Hematopoietic multipotent progenitor cell treated with erythropoietin and hydrocortisone succinate and interleukin-3 and kit ligand, for 17 days (in vitro differentiated cells): ENCODE results near the gene RAB11FIP4.

Experiments used
- DNase-seq: peaks from one replicate; pipeline ENCODE4 v3.0.0-alpha.2; 2015; ENCODE audit warnings: low spot score

RAB11FIP4 gene

GRCh38 chr17:31412511-31412910 is 21.0 kb downstream of the RAB11FIP4 start:
- no peak for DNase-seq

GRCh38 chr17:31413081-31413799 is 21.8 kb downstream of the RAB11FIP4 start:
- DNase-seq = no peak

- DNase-seq = no peak
Observed at GRCh38 chr17:31413874-31414549, 22.5 kb downstream of the RAB11FIP4 start.

GRCh38 chr17:31414550-31414918 is 23.1 kb downstream of the RAB11FIP4 start:
- no peak for DNase-seq

GRCh38 chr17:31415004-31415454 is 23.6 kb downstream of the RAB11FIP4 start:
- DNase-seq = no peak

- no peak for DNase-seq
Observed at GRCh38 chr17:31415640-31416502, 24.4 kb downstream of the RAB11FIP4 start.

- no peak for DNase-seq
Observed at GRCh38 chr17:31416503-31416923, 25.0 kb downstream of the RAB11FIP4 start.

GRCh38 chr17:31417051-31417792 is 25.7 kb downstream of the RAB11FIP4 start:
- no peak for DNase-seq

GRCh38 chr17:31418773-31419350 is 27.4 kb downstream of the RAB11FIP4 start:
- no peak for DNase-seq

- DNase-seq = no peak
Observed at GRCh38 chr17:31422443-31422842, 31.0 kb downstream of the RAB11FIP4 start.

GRCh38 chr17:31424944-31425281 is 33.4 kb downstream of the RAB11FIP4 start:
- DNase-seq = no peak

- no peak for DNase-seq
Observed at GRCh38 chr17:31425282-31426040, 34.0 kb downstream of the RAB11FIP4 start.

GRCh38 chr17:31427684-31428083 is 36.2 kb downstream of the RAB11FIP4 start:
- no peak for DNase-seq

- DNase-seq = no peak
Observed at GRCh38 chr17:31428111-31428510, 36.6 kb downstream of the RAB11FIP4 start.

- no peak for DNase-seq
Observed at GRCh38 chr17:31428512-31428911, 37.0 kb downstream of the RAB11FIP4 start.

- no peak for DNase-seq
Observed at GRCh38 chr17:31431098-31431851, 39.8 kb downstream of the RAB11FIP4 start.

GRCh38 chr17:31431852-31432658 is 40.6 kb downstream of the RAB11FIP4 start:
- DNase-seq = no peak

GRCh38 chr17:31433091-31433790 is 41.8 kb downstream of the RAB11FIP4 start:
- DNase-seq = no peak
